SU-DHL-6 (cell line): Measurements from ENCODE around the gene SPATA4.

ENCODE experiments used
- H2AFZ ChIP-seq: fragments of 200-600 bp; sonication (generic); 2 replicates; pipeline ENCODE4 v1.6.1; 2014; ENCODE audit warnings: low read depth, mild to moderate bottlenecking, moderate library complexity, mixed read lengths, antibody characterized with exemption, low read length; ENCODE audit not compliant: severe bottlenecking
- H3F3A ChIP-seq: fragments of 200-600 bp; shearing (Covaris generic); 2 replicates; pipeline ENCODE4 v1.6.0; 2016; ENCODE audit warnings: antibody characterized with exemption, mild to moderate bottlenecking; ENCODE audit not compliant: insufficient read depth
- H3K27ac ChIP-seq: fragments of 200-600 bp; sonication (generic); 2 replicates; pipeline ENCODE4 v1.5.1; 2016; ENCODE audit warnings: low read depth, mild to moderate bottlenecking, low read length, moderate library complexity, mixed read lengths
- H3K27me3 ChIP-seq: fragments of 200-600 bp; sonication (generic), shearing (Covaris generic); 2 replicates; pipeline ENCODE4 v1.6.0; 2014; ENCODE audit warnings: mild to moderate bottlenecking, low read length
- H3K36me3 ChIP-seq: fragments of 200-600 bp; sonication (generic); 2 replicates; pipeline ENCODE4 v1.6.1; 2014; ENCODE audit warnings: mild to moderate bottlenecking, low read length, mixed read lengths
- H3K4me2 ChIP-seq: fragments of 300-600, 200-600 bp; shearing (Covaris generic), sonication (generic); 2 replicates; pipeline ENCODE4 v1.6.0; 2014; ENCODE audit warnings: low read length, low read depth, mild to moderate bottlenecking; ENCODE audit not compliant: poor library complexity, severe bottlenecking
- H3K4me3 ChIP-seq: fragments of 200-600 bp; sonication (generic); 2 replicates; pipeline ENCODE4 v1.5.1; 2014; ENCODE audit warnings: antibody characterized with exemption, low read length, mild to moderate bottlenecking, mixed read lengths; ENCODE audit not compliant: insufficient read depth, poor library complexity, severe bottlenecking
- H3K79me2 ChIP-seq: fragments of 200-600 bp; sonication (generic); 2 replicates; pipeline ENCODE4 v1.6.1; 2014; ENCODE audit warnings: mild to moderate bottlenecking, low read length, moderate library complexity; ENCODE audit not compliant: insufficient read depth
- H3K9ac ChIP-seq: fragments of 200-600 bp; sonication (generic); 2 replicates; pipeline ENCODE4 v1.7.0; 2014; ENCODE audit warnings: mild to moderate bottlenecking, low read length
- H3K9me2 ChIP-seq: fragments of 200-600 bp; sonication (generic); replicated peaks from 2 replicates; pipeline ENCODE4 v1.6.1; 2014; ENCODE audit warnings: low read length; ENCODE audit not compliant: insufficient read depth
- H3K9me3 ChIP-seq: fragments of 200-600 bp; sonication (generic); 2 replicates; pipeline ENCODE4 v1.6.1; 2014; ENCODE audit warnings: low read length, mixed read lengths; ENCODE audit not compliant: insufficient read depth
- H4K20me1 ChIP-seq: fragments of 200-600 bp; sonication (generic); 2 replicates; pipeline ENCODE4 v1.6.1; 2014; ENCODE audit warnings: low read depth, mild to moderate bottlenecking, antibody characterized with exemption, low read length, moderate library complexity, mixed read lengths
- EZH2phosphoT487 ChIP-seq: fragments of 200-600 bp; sonication (generic), shearing (Covaris generic); conservative IDR thresholded peaks from 2 replicates; pipeline ENCODE4 v1.6.1; 2018; ENCODE audit warnings: mild to moderate bottlenecking, antibody characterized with exemption, low read length, moderate library complexity, mixed read lengths
- TF ChIP-seq, protein P1 (sequence below): fragments of 200-600 bp; sonication (generic); IDR thresholded peaks from one replicate; pipeline ENCODE4 v1.5.1; 2017; ENCODE audit warnings: antibody characterized with exemption, mild to moderate bottlenecking, low read length, moderate library complexity; ENCODE audit not compliant: insufficient read depth, poor library complexity, severe bottlenecking

The SPATA4 gene

DNA sequence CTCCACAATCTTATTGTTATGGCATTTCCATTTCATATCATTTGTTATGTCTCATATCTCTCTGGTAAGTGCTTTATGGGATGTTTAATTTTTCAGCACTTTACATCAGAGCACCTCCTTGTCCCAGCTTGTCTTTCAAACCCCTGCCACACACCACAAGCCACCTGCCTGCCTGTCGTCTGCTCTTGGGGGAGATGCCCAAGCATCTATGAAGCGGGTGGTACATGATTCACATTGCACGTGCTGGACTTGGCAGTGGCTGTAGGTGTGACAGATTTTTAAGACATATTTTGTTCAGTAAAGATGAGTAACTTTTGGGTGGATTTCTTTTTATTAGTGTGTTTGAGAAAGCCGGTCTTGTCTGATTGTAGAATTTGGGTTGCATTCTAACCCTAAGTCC lies 14.2 kb upstream of the SPATA4 start:
- Histone ChIP-seq H3K79me2 (no peaks in the 10 kb centered on the region), H3F3A (no peaks in the 10 kb centered on the region), H3K27me3 (no peaks in the 10 kb centered on the region), H3K9me2 (no peaks in the 10 kb centered on the region), H3K36me3 (no peaks in the 10 kb centered on the region), H3K4me2 (no peak overlapping the region), H2AFZ (no peak overlapping the region), H4K20me1 (no peaks in the 10 kb centered on the region), H3K4me3 (no peak overlapping the region), H3K9me3 (no peaks in the 10 kb centered on the region), H3K9ac (no peak overlapping the region), H3K27ac (no peak overlapping the region)
- TF ChIP-seq, protein P1, sequence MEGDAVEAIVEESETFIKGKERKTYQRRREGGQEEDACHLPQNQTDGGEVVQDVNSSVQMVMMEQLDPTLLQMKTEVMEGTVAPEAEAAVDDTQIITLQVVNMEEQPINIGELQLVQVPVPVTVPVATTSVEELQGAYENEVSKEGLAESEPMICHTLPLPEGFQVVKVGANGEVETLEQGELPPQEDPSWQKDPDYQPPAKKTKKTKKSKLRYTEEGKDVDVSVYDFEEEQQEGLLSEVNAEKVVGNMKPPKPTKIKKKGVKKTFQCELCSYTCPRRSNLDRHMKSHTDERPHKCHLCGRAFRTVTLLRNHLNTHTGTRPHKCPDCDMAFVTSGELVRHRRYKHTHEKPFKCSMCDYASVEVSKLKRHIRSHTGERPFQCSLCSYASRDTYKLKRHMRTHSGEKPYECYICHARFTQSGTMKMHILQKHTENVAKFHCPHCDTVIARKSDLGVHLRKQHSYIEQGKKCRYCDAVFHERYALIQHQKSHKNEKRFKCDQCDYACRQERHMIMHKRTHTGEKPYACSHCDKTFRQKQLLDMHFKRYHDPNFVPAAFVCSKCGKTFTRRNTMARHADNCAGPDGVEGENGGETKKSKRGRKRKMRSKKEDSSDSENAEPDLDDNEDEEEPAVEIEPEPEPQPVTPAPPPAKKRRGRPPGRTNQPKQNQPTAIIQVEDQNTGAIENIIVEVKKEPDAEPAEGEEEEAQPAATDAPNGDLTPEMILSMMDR = no peak
- TF ChIP-seq EZH2phosphoT487 = no peak

DNA sequence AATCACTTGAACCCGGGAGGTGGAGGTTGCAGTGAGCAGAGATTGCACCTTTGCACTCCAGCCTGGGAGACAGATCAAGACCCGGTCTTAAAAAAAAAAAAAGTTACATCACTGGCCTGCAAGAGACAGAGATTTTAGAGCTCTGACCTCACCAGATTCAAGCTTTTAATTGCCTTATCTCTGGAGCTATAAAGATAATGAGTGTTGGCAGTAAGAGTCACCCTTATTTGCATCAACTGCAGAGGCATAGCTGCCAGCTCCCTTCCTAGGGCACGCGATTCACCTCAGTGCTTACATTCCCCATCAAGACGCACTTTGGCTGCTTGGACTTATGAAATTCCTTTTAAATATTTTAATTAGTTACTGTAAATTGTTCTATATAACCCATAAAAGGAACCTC lies 12.5 kb upstream of the SPATA4 start:
- Histone ChIP-seq H2AFZ (no peak overlapping the region), H3K9ac (no peak overlapping the region), H3K4me3 (no peak overlapping the region)

DNA sequence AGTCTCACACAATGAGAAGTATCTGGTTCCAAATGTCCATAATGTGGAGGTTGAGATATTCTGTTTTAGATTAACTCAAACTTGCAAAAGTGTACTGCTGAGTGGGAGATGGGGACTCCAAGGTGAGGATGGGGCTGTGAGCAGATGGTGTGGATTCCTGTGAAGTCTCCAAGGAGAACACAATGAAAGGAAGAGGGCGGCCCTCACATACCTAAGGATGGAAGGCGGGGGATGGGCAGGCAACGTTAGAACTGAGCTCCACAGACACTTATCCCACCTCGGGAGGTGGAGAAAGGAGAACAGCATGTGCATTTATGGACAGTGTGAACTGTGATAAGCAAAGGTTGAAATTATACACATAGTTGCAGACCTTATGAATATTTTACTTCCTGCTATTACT lies 9.9 kb upstream of the SPATA4 start:
- Histone ChIP-seq H3K79me2 (no peaks in the 10 kb centered on the region), H2AFZ (no peak overlapping the region), H3F3A (no peaks in the 10 kb centered on the region), H3K36me3 (no peaks in the 10 kb centered on the region), H3K27me3 (no peaks in the 10 kb centered on the region), H3K9me2 (no peaks in the 10 kb centered on the region), H3K9ac (no peak overlapping the region), H3K4me2 (no peak overlapping the region), H3K27ac (no peak overlapping the region), H3K9me3 (no peaks in the 10 kb centered on the region), H4K20me1 (no peaks in the 10 kb centered on the region), H3K4me3 (no peak overlapping the region)
- TF ChIP-seq, protein P1 = no peak
- no peak for TF ChIP-seq EZH2phosphoT487

More for the DNA sequence above, 12.5 kb upstream of the SPATA4 start:
- Histone ChIP-seq H4K20me1 (no peaks in the 10 kb centered on the region), H3K9me3 (no peaks in the 10 kb centered on the region), H3K9me2 (no peaks in the 10 kb centered on the region), H3F3A (no peaks in the 10 kb centered on the region), H3K36me3 (no peaks in the 10 kb centered on the region), H3K27ac (no peak overlapping the region), H3K4me2 (no peak overlapping the region), H3K79me2 (no peaks in the 10 kb centered on the region), H3K27me3 (no peaks in the 10 kb centered on the region)
- no peak for TF ChIP-seq EZH2phosphoT487

DNA sequence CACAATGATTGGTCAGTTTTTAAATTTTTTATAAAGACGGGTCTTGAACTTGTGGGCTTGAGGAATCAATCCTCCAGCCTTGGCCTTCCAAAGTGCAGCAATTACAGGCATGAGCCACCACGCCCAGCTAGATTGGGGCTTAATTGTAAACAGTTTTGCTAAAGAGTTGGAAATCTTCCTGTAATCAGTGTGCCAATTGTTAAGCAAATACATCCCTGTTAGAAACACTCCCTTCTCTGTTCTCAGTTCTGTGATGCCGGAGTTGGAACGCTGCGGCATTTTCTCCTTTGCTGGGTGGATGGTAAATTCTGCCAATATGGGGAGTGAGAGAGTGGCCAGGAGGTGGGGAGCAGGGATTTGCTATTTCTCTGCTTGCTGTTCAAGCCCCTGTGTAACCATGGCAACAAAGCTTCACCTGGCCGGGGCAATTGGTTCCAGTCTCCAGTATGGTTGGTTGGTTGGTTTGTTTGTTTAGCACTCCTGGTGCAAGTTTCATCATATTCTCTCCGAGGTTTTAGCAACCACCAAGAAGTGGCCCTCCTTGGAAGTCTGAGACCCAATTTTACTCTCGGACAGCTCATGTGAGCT lies 3.0 kb upstream of the SPATA4 start:
- TF ChIP-seq EZH2phosphoT487 = no peak
- TF ChIP-seq, protein P1 = no peak
- Histone ChIP-seq H3F3A (no peaks in the 10 kb centered on the region), H3K9me3 (no peaks in the 10 kb centered on the region), H3K79me2 (no peaks in the 10 kb centered on the region), H3K9me2 (no peaks in the 10 kb centered on the region), H3K27ac (no peak overlapping the region), H3K36me3 (no peaks in the 10 kb centered on the region), H4K20me1 (no peaks in the 10 kb centered on the region), H3K4me3 (no peak overlapping the region), H2AFZ (no peak overlapping the region), H3K27me3 (no peaks in the 10 kb centered on the region), H3K9ac (no peak overlapping the region), H3K4me2 (no peak overlapping the region)
